GM12878 (cell line): ENCODE results near the gene ERMARD. TPM values are rescaled to one million over a fixed set of nuclear protein-coding genes. Genes with fewer than 3 reads are reported as not detected.

Experiments
- ATAC-seq: fragments of 200-7000 bp; cut with Tn5 transposase; 3 replicates; pipeline ENCODE4 v1.9.1; 2020; ENCODE audit warnings: mild to moderate bottlenecking, moderate library complexity
- BruUV-seq: library from RNA; stranded (reverse); fragments of 400-500 nt; replicated peaks from 2 replicates; lab custom pipeline; 2021; lab: Mats Ljungman, UMichigan
- CTCF ChIA-PET: fragments of 300-600 bp; sonication (Branson Sonifier 250); formaldehyde crosslinking; extraction: SDS; loops from one replicate; lab custom pipeline; 2021; ENCODE audit warnings: inconsistent platforms; lab: Yijun Ruan, JAX
- POLR2A ChIA-PET: fragments of 350-600 bp; formaldehyde crosslinking; extraction: SDS; loops from one replicate; lab custom pipeline; 2021; ENCODE audit warnings: inconsistent platforms; lab: Charles Lee
- RAD21 ChIA-PET: fragments of 300-600 bp; sonication (Branson Sonifier 250); formaldehyde crosslinking; loops from one replicate; lab custom pipeline; 2023; ENCODE audit warnings: antibody characterized with exemption; ENCODE audit not compliant: unreplicated experiment; lab: Charles Lee
- SMC1A ChIA-PET: fragments of 300-600 bp; sonication (Branson Sonifier 250); formaldehyde crosslinking; loops from one replicate; lab custom pipeline; 2023; ENCODE audit not compliant: unreplicated experiment, uncharacterized antibody; lab: Charles Lee
- DNase-seq: peaks from one replicate; pipeline ENCODE4 v3.0.0-alpha.2; 2011; ENCODE audit warnings: low read depth, low spot score
- FAIRE-seq: peaks from 3 replicates; lab custom pipeline; 2011; peaks lifted over from hg19 to GRCh38; lab: Jason Lieb, UNC
- H2AFZ ChIP-seq: 2 replicates; pipeline ENCODE4 v1.6.0; 2011; ENCODE audit warnings: low read depth, low read length, control low read depth; ENCODE audit not compliant: control insufficient read depth
- H3K27ac ChIP-seq: 2 replicates; pipeline ENCODE4 v1.5.1; 2011; ENCODE audit warnings: control low read depth; ENCODE audit not compliant: control insufficient read depth, insufficient read depth
- H3K27me3 ChIP-seq, 2 experiments: replicated peaks in 1 of 2; 2 replicates each; pipeline versions ENCODE4 v1.6.0 to v1.6.1; 2011; ENCODE audit warnings: low read length in 1 of 2; ENCODE audit not compliant: control insufficient read depth in 2 of 2, insufficient read depth in 2 of 2
- H3K36me3 ChIP-seq, 2 experiments: 2 replicates each; pipeline ENCODE4 v1.5.1; 2011; ENCODE audit warnings: low read length in 1 of 2; ENCODE audit not compliant: control insufficient read depth in 2 of 2, insufficient read depth in 2 of 2
- H3K4me1 ChIP-seq: 2 replicates; pipeline ENCODE4 v1.6.1; 2011; ENCODE audit warnings: mild to moderate bottlenecking, low read length, moderate library complexity, mixed read lengths; ENCODE audit not compliant: control insufficient read depth, insufficient read depth
- H3K4me2 ChIP-seq: 2 replicates; pipeline ENCODE4 v1.6.0; 2011; ENCODE audit warnings: control low read depth; ENCODE audit not compliant: control insufficient read depth, insufficient read depth
- H3K4me3 ChIP-seq: fragments of 200-600 bp; sonication (generic); 2 replicates; pipeline ENCODE4 v1.5.1; 2016
- H3K79me2 ChIP-seq: 2 replicates; pipeline ENCODE4 v1.6.0; 2011; ENCODE audit warnings: low read length; ENCODE audit not compliant: control insufficient read depth, insufficient read depth
- H3K9ac ChIP-seq: 2 replicates; pipeline ENCODE4 v1.8.0; 2011; ENCODE audit warnings: low read length, control low read depth, mixed read lengths; ENCODE audit not compliant: control insufficient read depth, insufficient read depth
- H3K9me3 ChIP-seq: replicated peaks from 3 replicates; pipeline ENCODE4 v1.5.1; 2011; ENCODE audit warnings: mild to moderate bottlenecking, low read length; ENCODE audit not compliant: control insufficient read depth, insufficient read depth
- H4K20me1 ChIP-seq: 2 replicates; pipeline ENCODE4 v1.6.0; 2011; ENCODE audit not compliant: control insufficient read depth, insufficient read depth
- CBX3 ChIP-seq: fragments of 200-600 bp; sonication (generic); IDR thresholded peaks from 2 replicates; pipeline ENCODE4 v1.6.1; 2016; ENCODE audit warnings: low read depth, borderline replicate concordance
- KAT2A ChIP-seq: conservative IDR thresholded peaks from 2 replicates; pipeline ENCODE4 v1.6.1; 2011; ENCODE audit warnings: low read depth, low read length; ENCODE audit not compliant: control insufficient read depth
- MTA3 ChIP-seq: IDR thresholded peaks from 2 replicates; pipeline ENCODE4 v1.6.1; 2012; ENCODE audit warnings: low read length, inconsistent platforms, borderline replicate concordance
- NFYA ChIP-seq: IDR thresholded peaks from 2 replicates; pipeline ENCODE4 v1.6.1; 2011; ENCODE audit warnings: low read depth, mild to moderate bottlenecking, low read length, improper control_type of control experiment, borderline replicate concordance
- NR2C1 ChIP-seq: fragments of 450-650 bp; IDR thresholded peaks from 2 replicates; pipeline ENCODE4 v1.6.1; 2017; ENCODE audit warnings: antibody characterized with exemption, mild to moderate bottlenecking, moderate library complexity
- POLR2AphosphoS2 ChIP-seq: IDR thresholded peaks from 2 replicates; pipeline ENCODE4 v1.6.1; 2011; ENCODE audit warnings: low read depth, mild to moderate bottlenecking, low read length, improper control_type of control experiment, moderate library complexity
- POLR2AphosphoS5 ChIP-seq: IDR thresholded peaks from 2 replicates; pipeline ENCODE4 v1.6.1; 2011; ENCODE audit warnings: mild to moderate bottlenecking, low read length, inconsistent platforms
- RB1 ChIP-seq: fragments of 450-650 bp; formaldehyde crosslinking; IDR thresholded peaks from 2 replicates; pipeline ENCODE4 v1.6.1; 2017; ENCODE audit warnings: mild to moderate bottlenecking, borderline replicate concordance
- RFX5 ChIP-seq: IDR thresholded peaks from 2 replicates; pipeline ENCODE4 v1.6.1; 2011; ENCODE audit warnings: low read depth, low read length, improper control_type of control experiment
- SUPT20H ChIP-seq: IDR thresholded peaks from 2 replicates; pipeline ENCODE4 v1.6.1; 2011; ENCODE audit warnings: low read depth, mild to moderate bottlenecking, low read length, moderate library complexity, borderline replicate concordance; ENCODE audit not compliant: control insufficient read depth
- TCF3 ChIP-seq: IDR thresholded peaks from 2 replicates; pipeline ENCODE4 v1.6.1; 2012; ENCODE audit warnings: low read depth, mild to moderate bottlenecking, low read length, borderline replicate concordance; ENCODE audit not compliant: insufficient read depth
- YY1 ChIP-seq: IDR thresholded peaks from 2 replicates; pipeline ENCODE4 v1.6.1; 2011; ENCODE audit warnings: low read depth, mild to moderate bottlenecking, low read length
- WGBS: methylation state at CpG from one replicate; pipeline ENCODE4 v1.1.6; 2016; ENCODE audit warnings: low lambda C conversion rate; ENCODE audit not compliant: insufficient replicate concordance, insufficient coverage; ENCODE audit errors: missing lambda C conversion rate; 5-methylcytosine and 5-hydroxymethylcytosine counted together
- in situ Hi-C: fragments of 300-500 bp; cut with MboI; formaldehyde crosslinking; loops from 9 replicates; pipeline ENCODE4 v1.14.3; 2018; ENCODE audit warnings: mixed read lengths
- intact Hi-C: fragments of 100-400 bp; cut with micrococcal nuclease; formaldehyde crosslinking; loops from one replicate; pipeline ENCODE4 v1.14.2; 2022; ENCODE audit not compliant: unreplicated experiment
- polyA plus RNA-seq, 11 experiments: library from polyadenylated mRNA; depleted of rRNA in 4 of 11; unstranded in 6 of 11; stranded (reverse) in 5 of 11; fragments of >200 nt; fragmentation: Nextera tagmentation in 4 of 11; fragmentation: Illumina TruSeq in 1 of 11; extraction: Ambion mirVana in 4 of 11; extraction: Trizol in 1 of 11; gene quantifications; 1 replicate in 1 of 11; 2 replicates in 10 of 11; pipeline versions ENCODE4 v1.2.1 to v1.2.3, GENCODE V29; 2011 to 2016; ENCODE audit warnings: inconsistent platforms in 2 of 11, missing spikeins in 2 of 11, low read depth in 1 of 11
- total RNA-seq, 4 experiments: library from RNA; depleted of rRNA in 3 of 4; stranded (reverse); fragments of >200 nt in 3 of 4; fragmentation: Illumina TruSeq in 1 of 4; extraction: Trizol in 1 of 4; gene quantifications; 2 replicates each; pipeline versions ENCODE4 v1.2.1 to v1.2.3, GENCODE V29; 2013 to 2021
- TF ChIP-seq, protein P1 (sequence below): fragments of 450-650 bp; IDR thresholded peaks from 2 replicates; pipeline ENCODE4 v1.6.1; 2017; ENCODE audit warnings: mild to moderate bottlenecking, moderate library complexity

ERMARD gene
- total and polyA plus RNA-seq, 10 of the 15 experiments (the other 5 are each of a cell fraction or from before 2014, with no cell fraction given) = 24.4 to 63.3 (median 34.1) TPM

DNA sequence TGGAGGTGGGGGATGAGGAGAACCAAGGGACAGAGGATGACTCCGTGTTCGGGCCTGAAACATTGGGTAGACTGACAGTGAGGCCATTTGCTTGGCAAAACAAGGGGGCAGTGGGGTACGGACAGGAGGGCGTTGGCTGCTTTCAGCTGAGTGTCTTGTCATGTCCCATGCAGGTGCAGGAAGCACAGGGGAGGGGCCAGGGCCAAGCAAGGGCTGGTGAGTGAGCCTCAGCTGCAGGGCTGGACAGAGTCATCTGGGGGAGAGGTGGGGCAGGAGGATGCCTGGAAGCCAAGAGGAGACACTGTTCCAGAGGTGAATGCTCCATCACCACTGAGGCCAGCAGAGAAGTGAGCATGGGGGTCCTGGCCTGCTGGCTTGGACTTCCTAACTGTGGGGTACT, 78.4 kb downstream of the ERMARD start (continued):
- TF ChIP-seq KAT2A (no peak), RFX5 (no peak), NR2C1 (no peak), YY1 (no peak)

DNA sequence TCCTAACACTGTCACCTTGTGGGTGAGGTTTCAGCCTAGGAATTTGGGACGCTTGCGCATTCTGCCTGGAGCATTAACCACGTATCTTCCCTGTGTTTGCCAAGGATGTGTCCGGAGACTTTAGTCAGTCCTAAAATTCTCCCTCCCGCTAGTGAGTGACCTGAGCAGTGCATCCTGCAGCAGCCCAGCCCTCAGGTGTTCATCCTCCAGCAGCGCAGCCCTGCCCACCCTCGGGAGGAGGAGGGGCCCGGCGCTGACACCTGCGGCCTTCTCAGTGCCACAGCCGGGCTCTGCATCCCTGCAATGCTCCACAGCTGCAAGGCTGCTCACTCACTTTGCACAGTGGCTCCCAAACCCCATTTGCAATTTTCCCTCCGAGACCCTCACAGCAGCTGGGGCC, 79.5 kb downstream of the ERMARD start:
- no peak for DNase-seq
- no peak for FAIRE-seq
- TF ChIP-seq TCF3 = no peak
- no peak for TF ChIP-seq MTA3
- no peak for TF ChIP-seq POLR2AphosphoS2
- TF ChIP-seq SUPT20H = no peak
- TF ChIP-seq, protein P1, sequence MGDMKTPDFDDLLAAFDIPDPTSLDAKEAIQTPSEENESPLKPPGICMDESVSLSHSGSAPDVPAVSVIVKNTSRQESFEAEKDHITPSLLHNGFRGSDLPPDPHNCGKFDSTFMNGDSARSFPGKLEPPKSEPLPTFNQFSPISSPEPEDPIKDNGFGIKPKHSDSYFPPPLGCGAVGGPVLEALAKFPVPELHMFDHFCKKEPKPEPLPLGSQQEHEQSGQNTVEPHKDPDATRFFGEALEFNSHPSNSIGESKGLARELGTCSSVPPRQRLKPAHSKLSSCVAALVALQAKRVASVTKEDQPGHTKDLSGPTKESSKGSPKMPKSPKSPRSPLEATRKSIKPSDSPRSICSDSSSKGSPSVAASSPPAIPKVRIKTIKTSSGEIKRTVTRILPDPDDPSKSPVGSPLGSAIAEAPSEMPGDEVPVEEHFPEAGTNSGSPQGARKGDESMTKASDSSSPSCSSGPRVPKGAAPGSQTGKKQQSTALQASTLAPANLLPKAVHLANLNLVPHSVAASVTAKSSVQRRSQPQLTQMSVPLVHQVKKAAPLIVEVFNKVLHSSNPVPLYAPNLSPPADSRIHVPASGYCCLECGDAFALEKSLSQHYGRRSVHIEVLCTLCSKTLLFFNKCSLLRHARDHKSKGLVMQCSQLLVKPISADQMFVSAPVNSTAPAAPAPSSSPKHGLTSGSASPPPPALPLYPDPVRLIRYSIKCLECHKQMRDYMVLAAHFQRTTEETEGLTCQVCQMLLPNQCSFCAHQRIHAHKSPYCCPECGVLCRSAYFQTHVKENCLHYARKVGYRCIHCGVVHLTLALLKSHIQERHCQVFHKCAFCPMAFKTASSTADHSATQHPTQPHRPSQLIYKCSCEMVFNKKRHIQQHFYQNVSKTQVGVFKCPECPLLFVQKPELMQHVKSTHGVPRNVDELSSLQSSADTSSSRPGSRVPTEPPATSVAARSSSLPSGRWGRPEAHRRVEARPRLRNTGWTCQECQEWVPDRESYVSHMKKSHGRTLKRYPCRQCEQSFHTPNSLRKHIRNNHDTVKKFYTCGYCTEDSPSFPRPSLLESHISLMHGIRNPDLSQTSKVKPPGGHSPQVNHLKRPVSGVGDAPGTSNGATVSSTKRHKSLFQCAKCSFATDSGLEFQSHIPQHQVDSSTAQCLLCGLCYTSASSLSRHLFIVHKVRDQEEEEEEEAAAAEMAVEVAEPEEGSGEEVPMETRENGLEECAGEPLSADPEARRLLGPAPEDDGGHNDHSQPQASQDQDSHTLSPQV = no peak
- TF ChIP-seq CBX3 = no peak
- no peak for TF ChIP-seq POLR2AphosphoS5
- TF ChIP-seq NFYA = no peak
- TF ChIP-seq RB1 = no peak
- ChIA-PET CTCF (interaction anchor here (0.8 to 4.0 kb wide), 13 partner anchors 9 to 873 kb away, joined by 3 to 40 read pairs (median 5); no protein-coding TSS in a partner anchor), SMC1A (interaction anchor here (1.5 to 4.2 kb wide), 4 partner anchors 9 to 700 kb away, joined by 5 to 25 read pairs (median 10); no protein-coding TSS in a partner anchor), POLR2A (no interaction called here), RAD21 (interaction anchor here (1.6 to 1.9 kb wide), 3 partner anchors 461 to 699 kb away, joined by 11 to 18 read pairs (median 18); no protein-coding TSS in a partner anchor)
- H3K79me2 ChIP-seq = no peaks in the 10 kb centered on the region
- H3K9ac ChIP-seq = no peak overlapping the region
- H3K4me1 ChIP-seq = no peaks in the 10 kb centered on the region
- H3K4me2 ChIP-seq = no peak overlapping the region
- in situ Hi-C loops = loop anchor here (5.0 kb wide), 1 partner anchor 686 kb away; no protein-coding TSS in a partner anchor
- H3K27me3 ChIP-seq = no peaks in the 10 kb centered on the region
- ATAC-seq = no peak
- no TSS peak for BruUV-seq
- intact Hi-C loops = loop anchor here (1.0 to 10.0 kb wide), 3 partner anchors 464 to 699 kb away; partner anchors contain the start of gene DLL1
- no peaks in the 10 kb centered on the region; the same call in 2 of the 3 replicates for H3K9me3 ChIP-seq
- H3K27ac ChIP-seq = no peak overlapping the region
- 64% methylated on average over 12 of the region's 12 CpGs for WGBS
- H2AFZ ChIP-seq = no peak overlapping the region
- no peak overlapping the region for H3K4me3 ChIP-seq
- H3K36me3 ChIP-seq = no peaks in the 10 kb centered on the region
- no peaks in the 10 kb centered on the region for H4K20me1 ChIP-seq
